HEK293T (cell line): ENCODE data around the gene PRKCA.

Experiments
- BHLHE40 ChIP-seq: fragments of 450-650 bp; IDR thresholded peaks from 2 replicates; pipeline ENCODE4 v1.6.1; 2016; ENCODE audit warnings: mild to moderate bottlenecking, moderate library complexity, borderline replicate concordance
- ZNF384 ChIP-seq: fragments of 450-650 bp; IDR thresholded peaks from 2 replicates; pipeline ENCODE4 v1.6.1; 2016

DNA sequence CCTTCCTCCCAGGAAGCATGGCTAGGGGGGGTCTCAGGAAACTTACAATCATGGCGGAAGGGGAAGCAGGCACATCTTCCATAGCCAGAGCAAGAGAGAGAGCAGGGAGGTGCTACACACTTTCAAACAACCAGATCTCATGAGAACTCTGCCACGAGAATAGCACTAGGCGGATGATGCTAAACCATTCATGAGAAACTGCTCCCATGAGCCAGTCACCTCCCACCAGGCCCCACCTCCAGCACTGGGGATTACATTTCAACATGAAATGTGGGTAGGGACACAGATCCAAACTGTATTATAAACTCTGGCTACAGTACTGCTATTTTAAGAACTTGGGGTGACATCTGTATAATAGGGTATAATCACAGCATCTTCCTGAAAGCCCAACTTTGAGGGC is 449.4 kb downstream of the PRKCA start:
- TF ChIP-seq BHLHE40: no peak
- no peak for TF ChIP-seq ZNF384
